ENCODE measurements around the gene TPM1. TPM values are rescaled to one million over a fixed set of nuclear protein-coding genes. Genes with fewer than 3 reads are reported as not detected.

TPM1 gene
- total and polyA plus RNA-seq, 2 donors (not counting 1 experiment from before 2014, with no cell fraction given) = 5.5 to 20.3 TPM

- Histone ChIP-seq H3K27me3 (replicated peaks in 1 of 4; ENCODE audit: control extremely low read depth in 1 of 4, control insufficient read depth in 3 of 4, insufficient read depth in 4 of 4, low read length in 3 of 4) (peaks cover 0 to 3% (median 0%) of the 10 kb centered on the region in 4 experiments), H3K4me1 (ENCODE audit: control insufficient read depth in 2 of 2, insufficient read depth in 2 of 2, low read length in 2 of 2) (no peaks in the 10 kb centered on the region), H3K36me3 (replicated peaks in 1 of 2; ENCODE audit: control extremely low read depth in 1 of 2, control insufficient read depth in 1 of 2, extremely low read depth in 1 of 2, insufficient read depth in 2 of 2, low read length in 1 of 2) (no peaks in the 10 kb centered on the region), H3K4me2 (replicated peaks; ENCODE audit: low read depth, low read length, poor library complexity, severe bottlenecking) (no peak overlapping the region), H3K27ac (ENCODE audit: low read length in 2 of 2) (no peak overlapping the region), H4K20me1 (ENCODE audit: control insufficient read depth, insufficient read depth, low read length, poor library complexity, severe bottlenecking) (no peaks in the 10 kb centered on the region), H3K79me2 (ENCODE audit: control insufficient read depth, insufficient read depth, low read length) (no peaks in the 10 kb centered on the region), H2AFZ (ENCODE audit: insufficient read depth, low read depth, low read length, poor library complexity, severe bottlenecking) (no peak overlapping the region), H3K9me3 (ENCODE audit: control extremely low read depth in 1 of 3, control insufficient read depth in 2 of 3, insufficient read depth in 1 of 3, low read length in 2 of 3) (peaks cover 0 to 12% (median 0%) of the 10 kb centered on the region in 3 donors), H3K4me3 (ENCODE audit: control extremely low read depth in 1 of 5, extremely low read depth in 1 of 5, insufficient read depth in 1 of 5, low read depth in 2 of 5, low read length in 4 of 5) (no peak overlapping the region), H3K9ac (ENCODE audit: low read length) (no peak overlapping the region)
- intact Hi-C loops (cut with micrococcal nuclease) = no loop called here
- Mint-ChIP-seq H3K27ac (no peak overlapping the region), H3K27me3 (peaks cover 14% of the 10 kb centered on the region), H3K9me3 (ENCODE audit: insufficient read depth) (no peaks in the 10 kb centered on the region), H3K4me1 (no peaks in the 10 kb centered on the region), H3K4me3 (no peak overlapping the region)
- WGBS (ENCODE audit: insufficient coverage) = 80% methylated on average over 1 of the region's 2 CpGs
- DNase-seq (no peak), ATAC-seq (ENCODE audit: low read depth) (no peak)
- TF ChIP-seq, protein P1, sequence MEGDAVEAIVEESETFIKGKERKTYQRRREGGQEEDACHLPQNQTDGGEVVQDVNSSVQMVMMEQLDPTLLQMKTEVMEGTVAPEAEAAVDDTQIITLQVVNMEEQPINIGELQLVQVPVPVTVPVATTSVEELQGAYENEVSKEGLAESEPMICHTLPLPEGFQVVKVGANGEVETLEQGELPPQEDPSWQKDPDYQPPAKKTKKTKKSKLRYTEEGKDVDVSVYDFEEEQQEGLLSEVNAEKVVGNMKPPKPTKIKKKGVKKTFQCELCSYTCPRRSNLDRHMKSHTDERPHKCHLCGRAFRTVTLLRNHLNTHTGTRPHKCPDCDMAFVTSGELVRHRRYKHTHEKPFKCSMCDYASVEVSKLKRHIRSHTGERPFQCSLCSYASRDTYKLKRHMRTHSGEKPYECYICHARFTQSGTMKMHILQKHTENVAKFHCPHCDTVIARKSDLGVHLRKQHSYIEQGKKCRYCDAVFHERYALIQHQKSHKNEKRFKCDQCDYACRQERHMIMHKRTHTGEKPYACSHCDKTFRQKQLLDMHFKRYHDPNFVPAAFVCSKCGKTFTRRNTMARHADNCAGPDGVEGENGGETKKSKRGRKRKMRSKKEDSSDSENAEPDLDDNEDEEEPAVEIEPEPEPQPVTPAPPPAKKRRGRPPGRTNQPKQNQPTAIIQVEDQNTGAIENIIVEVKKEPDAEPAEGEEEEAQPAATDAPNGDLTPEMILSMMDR (IDR thresholded peaks at IDR 0.05) = no peak
- TF ChIP-seq EZH2 (IDR thresholded peaks at IDR 0.05; ENCODE audit: borderline replicate concordance, insufficient read depth, low read depth, low read length, poor library complexity, severe bottlenecking) = no peak
- POLR2A ChIA-PET = no interaction called here
- CTCF ChIA-PET = no interaction called here
Observed at GRCh38 chr15:63109920-63110319, 67.4 kb downstream of the TPM1 start.

DNA sequence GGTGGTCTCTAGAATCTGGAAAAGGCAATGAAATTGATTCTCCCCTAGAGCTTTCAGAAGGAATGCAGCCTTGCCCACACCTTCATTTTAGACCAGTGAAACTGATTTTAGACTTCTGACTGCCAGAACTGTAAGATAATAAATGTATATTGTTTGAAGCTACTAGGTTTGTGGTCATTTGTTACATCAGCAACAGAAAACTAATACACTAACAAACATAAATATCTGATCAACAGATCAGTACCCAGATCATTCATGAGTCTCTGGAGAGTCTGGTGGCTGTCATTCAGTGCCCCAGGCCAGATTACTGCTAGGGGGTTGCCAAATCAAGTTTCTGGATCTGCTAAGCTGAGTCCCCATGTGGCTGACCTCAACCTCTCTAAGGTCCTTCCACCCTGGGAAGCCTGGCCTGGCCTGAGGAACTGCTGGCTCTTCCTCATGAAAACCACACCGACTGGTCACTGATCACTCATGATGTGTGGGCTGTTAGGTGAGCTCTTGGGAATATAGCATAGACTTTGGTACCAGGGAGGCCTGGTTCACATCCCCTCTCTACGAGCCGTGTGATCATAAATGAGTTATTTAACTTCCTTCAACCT, 68.0 kb downstream of the TPM1 start:
- Histone ChIP-seq H3K4me1 (ENCODE audit: control insufficient read depth in 2 of 2, insufficient read depth in 2 of 2, low read length in 2 of 2) (no peaks in the 10 kb centered on the region), H3K4me3 (ENCODE audit: control extremely low read depth in 1 of 5, extremely low read depth in 1 of 5, insufficient read depth in 1 of 5, low read depth in 2 of 5, low read length in 4 of 5) (no peak overlapping the region), H2AFZ (ENCODE audit: insufficient read depth, low read depth, low read length, poor library complexity, severe bottlenecking) (no peak overlapping the region), H3K36me3 (replicated peaks in 1 of 2; ENCODE audit: control extremely low read depth in 1 of 2, control insufficient read depth in 1 of 2, extremely low read depth in 1 of 2, insufficient read depth in 2 of 2, low read length in 1 of 2) (no peaks in the 10 kb centered on the region), H3K9ac (ENCODE audit: low read length) (no peak overlapping the region), H3K4me2 (replicated peaks; ENCODE audit: low read depth, low read length, poor library complexity, severe bottlenecking) (no peak overlapping the region), H3K27me3 (replicated peaks in 1 of 4; ENCODE audit: control extremely low read depth in 1 of 4, control insufficient read depth in 3 of 4, insufficient read depth in 4 of 4, low read length in 3 of 4) (peaks cover 0 to 3% (median 0%) of the 10 kb centered on the region in 4 experiments), H3K27ac (ENCODE audit: low read length in 2 of 2) (no peak overlapping the region), H3K9me3 (ENCODE audit: control extremely low read depth in 1 of 3, control insufficient read depth in 2 of 3, insufficient read depth in 1 of 3, low read length in 2 of 3) (peaks cover 0 to 8% (median 0%) of the 10 kb centered on the region in 3 donors), H3K79me2 (ENCODE audit: control insufficient read depth, insufficient read depth, low read length) (no peaks in the 10 kb centered on the region), H4K20me1 (ENCODE audit: control insufficient read depth, insufficient read depth, low read length, poor library complexity, severe bottlenecking) (no peaks in the 10 kb centered on the region)
- intact Hi-C loops (cut with micrococcal nuclease) = no loop called here
- H3K9me3 Mint-ChIP-seq (ENCODE audit: insufficient read depth) = no peaks in the 10 kb centered on the region
- DNase-seq (no peak), ATAC-seq (ENCODE audit: low read depth) (no peak)
- 100% methylated on average over 1 of the region's 3 CpGs for WGBS (ENCODE audit: insufficient coverage)
- H3K27ac Mint-ChIP-seq = no peak overlapping the region
- H3K4me3 Mint-ChIP-seq = no peak overlapping the region
- H3K27me3 Mint-ChIP-seq = peaks cover 14% of the 10 kb centered on the region
- H3K4me1 Mint-ChIP-seq = no peaks in the 10 kb centered on the region
- ChIA-PET CTCF (no interaction called here), POLR2A (no interaction called here)
- TF ChIP-seq, protein P1 (IDR thresholded peaks at IDR 0.05) = no peak
- TF ChIP-seq EZH2 (IDR thresholded peaks at IDR 0.05; ENCODE audit: borderline replicate concordance, insufficient read depth, low read depth, low read length, poor library complexity, severe bottlenecking) = no peak

Data from B cell (primary cell).